Tibial artery (tissue), 4 donors: ENCODE results near the gene LRP3.
"Not testable (repeated sequence)": the region's sequence is repeated elsewhere in the genome, so short reads cannot be mapped to it uniquely, and the experiment has no call there.

Source experiments
- DNase-seq, 2 donors: peaks; one replicate each; pipeline ENCODE4 v3.0.0-alpha.2; 2019
- H3K27ac ChIP-seq, 2 donors: fragments of 200-600 bp; sonication (generic) in 1 of 2; 1 replicate in 1 of 2; 2 replicates in 1 of 2; pipeline ENCODE4 v1.5.1; 2018 to 2019; ENCODE audit warnings: mild to moderate bottlenecking in 1 of 2
- H3K27me3 ChIP-seq, 2 donors: fragments of 200-600 bp; sonication (generic) in 1 of 2; one replicate each; pipeline versions ENCODE4 v1.5.1 to v1.6.0; 2016 to 2019
- H3K36me3 ChIP-seq, 3 donors: fragments of 200-600 bp; sonication (generic) in 2 of 3; one replicate each; pipeline ENCODE4 v1.5.1; 2016 to 2019; ENCODE audit warnings: mild to moderate bottlenecking in 2 of 3
- H3K4me1 ChIP-seq, 4 donors: fragments of 200-600 bp; sonication (generic) in 2 of 4; 1 replicate in 3 of 4; 2 replicates in 1 of 4; pipeline ENCODE4 v1.5.1; 2016 to 2019
- H3K4me3 ChIP-seq, 2 donors: fragments of 200-600 bp; sonication (generic) in 1 of 2; 1 replicate in 1 of 2; 2 replicates in 1 of 2; pipeline ENCODE4 v1.5.1; 2018 to 2019; ENCODE audit warnings: mild to moderate bottlenecking in 2 of 2
- H3K9me3 ChIP-seq, 3 donors: fragments of 200-600 bp; sonication (generic) in 1 of 3; one replicate each; pipeline ENCODE4 v1.5.1; 2016 to 2019
- intact Hi-C: fragments of 100-400 bp; cut with DNase I; formaldehyde crosslinking; loops from one replicate; pipeline ENCODE4 v1.15.0; 2023; ENCODE audit warnings: low total_unique reads
- TF ChIP-seq, protein P1 (sequence below), 2 experiments: fragments of 200-600 bp in 1 of 2; fragments of 450-650 bp in 1 of 2; IDR thresholded peaks; one replicate each; pipeline ENCODE4 v1.5.1; 2017 to 2019; ENCODE audit warnings: antibody characterized with exemption in 2 of 2, mild to moderate bottlenecking in 1 of 2, moderate library complexity in 1 of 2

LRP3 gene

DNA sequence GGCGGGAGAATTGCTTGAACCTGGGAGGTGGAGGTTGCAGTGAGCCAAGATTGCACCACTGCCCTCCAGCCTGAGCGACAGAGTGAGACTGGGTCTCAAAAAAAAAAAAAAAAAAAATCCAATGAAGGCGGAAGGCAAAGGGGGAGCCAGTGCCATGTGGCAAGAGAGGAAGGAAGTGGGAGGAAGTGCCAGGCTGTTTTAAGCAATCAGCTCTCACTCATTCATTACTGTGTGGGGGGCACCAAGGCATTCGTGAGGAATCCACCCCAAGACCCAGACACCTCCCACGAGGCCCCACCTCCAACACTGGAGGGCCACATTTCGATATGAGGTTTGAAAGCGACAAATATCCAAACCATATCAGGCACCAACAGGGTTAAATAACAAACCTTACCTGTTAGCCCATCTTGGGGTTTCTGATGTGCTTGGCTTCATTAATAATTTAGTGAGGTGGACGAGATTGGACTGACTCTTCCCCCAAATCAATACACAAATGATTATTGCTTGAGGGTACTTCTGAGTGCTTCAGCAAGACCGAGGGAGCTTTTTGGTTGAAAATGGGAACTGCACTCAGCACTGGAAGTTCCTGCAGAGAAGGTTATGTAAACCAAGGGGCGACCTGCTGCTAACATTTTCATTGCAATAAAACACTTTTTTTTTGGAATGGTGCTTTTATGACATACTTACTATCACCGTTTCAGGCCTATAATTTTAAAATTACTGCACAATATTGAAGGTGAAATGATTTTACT lies 7.5 kb upstream of the LRP3 start:
- Histone ChIP-seq H3K36me3 (no peaks in the 10 kb centered on the region), H3K4me3 (no peak overlapping the region), H3K4me1 (peaks cover 0 to 9% (median 5%) of the 10 kb centered on the region in 4 donors), H3K9me3 (no peaks in the 10 kb centered on the region), H3K27me3 (no peaks in the 10 kb centered on the region), H3K27ac (no peak overlapping the region)
- intact Hi-C loops, result no loop called here
- peak in 1 of 2 donors; percentile 39 for DNase-seq
- TF ChIP-seq, protein P1, sequence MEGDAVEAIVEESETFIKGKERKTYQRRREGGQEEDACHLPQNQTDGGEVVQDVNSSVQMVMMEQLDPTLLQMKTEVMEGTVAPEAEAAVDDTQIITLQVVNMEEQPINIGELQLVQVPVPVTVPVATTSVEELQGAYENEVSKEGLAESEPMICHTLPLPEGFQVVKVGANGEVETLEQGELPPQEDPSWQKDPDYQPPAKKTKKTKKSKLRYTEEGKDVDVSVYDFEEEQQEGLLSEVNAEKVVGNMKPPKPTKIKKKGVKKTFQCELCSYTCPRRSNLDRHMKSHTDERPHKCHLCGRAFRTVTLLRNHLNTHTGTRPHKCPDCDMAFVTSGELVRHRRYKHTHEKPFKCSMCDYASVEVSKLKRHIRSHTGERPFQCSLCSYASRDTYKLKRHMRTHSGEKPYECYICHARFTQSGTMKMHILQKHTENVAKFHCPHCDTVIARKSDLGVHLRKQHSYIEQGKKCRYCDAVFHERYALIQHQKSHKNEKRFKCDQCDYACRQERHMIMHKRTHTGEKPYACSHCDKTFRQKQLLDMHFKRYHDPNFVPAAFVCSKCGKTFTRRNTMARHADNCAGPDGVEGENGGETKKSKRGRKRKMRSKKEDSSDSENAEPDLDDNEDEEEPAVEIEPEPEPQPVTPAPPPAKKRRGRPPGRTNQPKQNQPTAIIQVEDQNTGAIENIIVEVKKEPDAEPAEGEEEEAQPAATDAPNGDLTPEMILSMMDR (IDR thresholded peaks at IDR 0.05), result no peak

DNA sequence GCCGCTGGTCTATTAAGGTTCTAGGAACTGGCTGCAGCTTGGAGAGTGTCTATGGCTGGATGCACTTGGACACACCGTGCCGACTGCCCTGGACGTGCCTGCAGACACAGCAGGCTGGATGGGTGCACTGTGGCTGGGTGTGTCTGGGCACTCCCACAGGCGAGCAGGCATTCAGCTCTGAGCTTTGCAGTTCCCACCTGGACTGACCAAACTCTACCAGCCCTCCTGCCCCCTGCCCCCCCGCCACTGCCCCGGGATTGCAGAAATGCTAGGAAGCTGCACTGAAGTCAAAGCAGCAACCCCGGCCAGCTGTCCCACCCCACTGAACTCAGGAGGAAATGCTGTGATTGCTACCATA lies 7.0 kb upstream of the LRP3 start:
- Histone ChIP-seq H3K27ac (no peak overlapping the region), H3K27me3 (no peaks in the 10 kb centered on the region), H3K36me3 (no peaks in the 10 kb centered on the region), H3K4me1 (peaks cover 0 to 9% (median 5%) of the 10 kb centered on the region in 4 donors), H3K9me3 (no peaks in the 10 kb centered on the region), H3K4me3 (no peak overlapping the region)
- intact Hi-C loops, result no loop called here
- DNase-seq, result peak in 1 of 2 donors; percentile 64
- TF ChIP-seq, protein P1 (IDR thresholded peaks at IDR 0.05), result no peak

DNA sequence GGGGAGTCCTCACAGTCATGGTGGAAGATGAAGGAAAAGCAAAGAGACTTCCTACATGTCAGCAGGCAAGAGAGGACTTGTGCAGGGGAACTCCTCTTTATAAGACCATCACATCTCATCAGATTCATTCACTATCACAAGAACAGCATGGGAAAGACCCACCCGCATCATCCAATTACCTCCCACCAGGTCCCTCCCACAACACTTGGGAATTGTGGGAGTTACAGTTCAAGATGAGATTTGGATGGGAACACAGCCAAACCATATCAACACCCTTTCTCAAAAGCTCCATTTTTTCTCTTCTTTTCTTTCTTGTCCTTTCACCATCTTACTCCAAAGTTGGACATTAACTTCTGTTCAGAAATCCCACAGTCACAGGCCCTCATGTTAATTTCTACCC lies 4.7 kb upstream of the LRP3 start:
- DNase-seq, result no peak
- no peak overlapping the region for H3K27ac ChIP-seq
- H3K4me1 ChIP-seq, result peaks cover 0 to 7% (median 5%) of the 10 kb centered on the region in 4 donors
- TF ChIP-seq, protein P1 (IDR thresholded peaks at IDR 0.05), result no peak
- H3K4me3 ChIP-seq, result no peak overlapping the region
- intact Hi-C loops, result no loop called here
- no peaks in the 10 kb centered on the region for H3K36me3 ChIP-seq
- no peaks in the 10 kb centered on the region for H3K9me3 ChIP-seq
- no peaks in the 10 kb centered on the region for H3K27me3 ChIP-seq

DNA sequence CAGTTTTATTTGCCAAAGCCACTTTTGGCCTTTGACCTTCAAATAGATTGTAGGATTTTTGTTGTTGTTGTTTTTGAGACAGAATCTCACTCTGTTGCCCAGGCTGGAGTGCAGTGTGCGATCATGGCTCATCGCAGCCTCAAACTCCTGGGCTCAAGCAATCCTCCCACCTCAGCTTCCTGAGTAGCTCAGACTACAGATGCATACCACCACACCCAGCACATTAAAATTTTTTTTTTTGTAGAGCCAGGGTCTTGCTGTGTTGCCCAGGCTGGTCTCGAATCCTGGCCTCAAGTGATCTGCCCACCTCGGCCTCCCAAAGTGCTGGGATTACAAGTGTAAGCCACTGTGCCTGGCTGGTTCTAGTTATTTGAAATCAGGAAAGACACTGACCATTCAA lies 3.0 kb upstream of the LRP3 start:
- H3K27me3 ChIP-seq, H3K4me3 ChIP-seq, H3K27ac ChIP-seq, intact Hi-C loops, H3K36me3 ChIP-seq, H3K9me3 ChIP-seq: not testable (repeated sequence)
- DNase-seq, result peak in 1 of 2 donors; percentile 9
- H3K4me1 ChIP-seq, result peaks cover 0 to 20% (median 13%) of the 10 kb centered on the region in 4 donors

DNA sequence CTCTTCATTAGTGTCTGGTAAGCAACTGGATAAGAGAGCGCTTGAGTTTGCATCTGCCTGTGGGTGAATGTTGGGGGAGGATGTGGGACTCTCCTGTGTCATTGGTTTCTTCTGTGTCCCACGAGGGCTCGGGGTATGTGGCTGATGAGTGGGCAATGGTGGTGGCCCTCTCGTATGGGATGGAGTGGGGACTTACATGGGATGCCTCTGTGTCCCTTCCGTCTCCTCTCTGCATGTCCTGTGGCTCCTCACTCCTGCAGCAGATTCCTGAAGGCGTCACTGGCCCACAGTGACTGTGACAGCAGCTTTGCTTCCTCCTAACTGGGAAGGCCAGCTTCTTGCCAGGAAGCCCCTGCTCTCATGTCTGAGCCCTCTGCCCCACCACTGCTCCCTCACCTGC lies 2.6 kb upstream of the LRP3 start:
- no peak overlapping the region for H3K27ac ChIP-seq
- H3K4me3 ChIP-seq, result no peak overlapping the region
- no peaks in the 10 kb centered on the region for H3K36me3 ChIP-seq
- no peaks in the 10 kb centered on the region for H3K9me3 ChIP-seq
- no peaks in the 10 kb centered on the region for H3K27me3 ChIP-seq
- peak in 1 of 2 donors; percentile 25 for DNase-seq
- intact Hi-C loops, result no loop called here
- H3K4me1 ChIP-seq, result peaks cover 0 to 20% (median 14%) of the 10 kb centered on the region in 4 donors
- TF ChIP-seq, protein P1 (IDR thresholded peaks at IDR 0.05), result no peak

DNA sequence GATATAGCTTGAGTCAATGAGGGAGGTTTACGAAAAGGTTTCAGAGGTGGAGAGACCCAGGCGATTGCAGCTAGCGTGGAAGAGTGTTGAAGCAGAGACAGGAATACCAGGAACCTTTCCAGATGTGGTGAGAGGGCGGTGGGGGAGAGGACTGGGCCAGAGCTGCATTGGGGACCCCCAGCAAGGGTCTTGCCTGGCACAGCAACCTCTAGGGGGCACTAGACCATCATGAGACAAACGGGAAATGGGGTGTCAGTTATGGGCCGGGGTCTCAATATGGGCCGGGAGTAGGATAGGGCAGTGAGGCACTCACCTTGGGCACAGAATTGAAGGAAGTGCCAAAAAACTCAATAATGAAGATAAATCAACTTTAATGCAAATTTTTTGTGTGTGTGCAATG lies 2.1 kb upstream of the LRP3 start:
- H3K4me1 ChIP-seq, result peaks cover 0 to 20% (median 14%) of the 10 kb centered on the region in 4 donors
- peaks cover 0 to under 1% (median 0%) of the 10 kb centered on the region in 3 donors for H3K36me3 ChIP-seq
- TF ChIP-seq, protein P1 (IDR thresholded peaks at IDR 0.05), result no peak
- H3K27ac ChIP-seq, result no peak overlapping the region
- H3K4me3 ChIP-seq, result no peak overlapping the region
- H3K27me3 ChIP-seq, result no peaks in the 10 kb centered on the region
- no peaks in the 10 kb centered on the region for H3K9me3 ChIP-seq
- intact Hi-C loops, result no loop called here
- peak in 1 of 2 donors; percentile 57 for DNase-seq
